H9 (cell line): Measurements from ENCODE around the gene RAB40C. TPM values are rescaled to one million over a fixed set of nuclear protein-coding genes. Genes with fewer than 3 reads are reported as not detected.
A peak's percentile ranks its signal among the peaks of the same experiment; 100 is the strongest.

Source experiments
- DNase-seq: peaks from one replicate; pipeline ENCODE4 v3.0.0-alpha.2; 2017
- H2AFZ ChIP-seq: one replicate; pipeline ENCODE4 v1.6.1; 2013; ENCODE audit warnings: mild to moderate bottlenecking, low read length, control low read depth, moderate library complexity
- H2AK5ac ChIP-seq: 2 replicates; pipeline ENCODE4 v1.6.1; 2013; ENCODE audit warnings: low read length, control low read depth, mixed read lengths; ENCODE audit not compliant: insufficient read length
- H2BK120ac ChIP-seq: one replicate; pipeline ENCODE4 v1.6.1; 2013; ENCODE audit warnings: low read depth, mild to moderate bottlenecking, low read length, control low read depth, inconsistent platforms; ENCODE audit not compliant: poor library complexity, severe bottlenecking
- H2BK12ac ChIP-seq: 2 replicates; pipeline ENCODE4 v1.6.1; 2013; ENCODE audit warnings: low read length, control low read depth, mixed read lengths, low read depth; ENCODE audit not compliant: insufficient read length
- H2BK15ac ChIP-seq: 2 replicates; pipeline ENCODE4 v1.6.1; 2013; ENCODE audit warnings: low read depth, low read length, control low read depth
- H2BK20ac ChIP-seq: one replicate; pipeline ENCODE4 v1.6.1; 2013; ENCODE audit warnings: low read depth, mild to moderate bottlenecking, low read length, control low read depth, inconsistent platforms; ENCODE audit not compliant: poor library complexity, severe bottlenecking
- H2BK5ac ChIP-seq: 2 replicates; pipeline ENCODE4 v1.6.1; 2013; ENCODE audit warnings: low read length, control low read depth, mixed read lengths; ENCODE audit not compliant: insufficient read length
- H3K14ac ChIP-seq: 2 replicates; pipeline ENCODE4 v1.6.1; 2013; ENCODE audit warnings: low read length, control low read depth; ENCODE audit not compliant: insufficient read depth
- H3K18ac ChIP-seq: 2 replicates; pipeline ENCODE4 v1.6.1; 2013; ENCODE audit warnings: low read depth, mild to moderate bottlenecking, mixed read lengths, low read length, control low read depth; ENCODE audit not compliant: insufficient read length
- H3K23ac ChIP-seq: 2 replicates; pipeline ENCODE4 v1.6.1; 2013; ENCODE audit warnings: low read length, control low read depth, mixed read lengths, low read depth; ENCODE audit not compliant: insufficient read length
- H3K23me2 ChIP-seq: 2 replicates; pipeline ENCODE4 v1.6.1; 2013; ENCODE audit warnings: low read depth, mild to moderate bottlenecking, mixed read lengths, low read length, control low read depth; ENCODE audit not compliant: insufficient read length, poor library complexity, severe bottlenecking
- H3K27ac ChIP-seq: 2 replicates; pipeline ENCODE4 v1.5.1; 2013; ENCODE audit warnings: low read length, control low read depth, mixed read lengths, low read depth; ENCODE audit not compliant: insufficient read length
- H3K27me3 ChIP-seq: 2 replicates; pipeline ENCODE4 v1.6.1; 2013; ENCODE audit warnings: low read length, control low read depth, inconsistent platforms; ENCODE audit not compliant: insufficient read depth
- H3K4ac ChIP-seq: 2 replicates; pipeline ENCODE4 v1.6.1; 2013; ENCODE audit warnings: low read depth, mild to moderate bottlenecking, control low read depth, inconsistent platforms, low read length, moderate library complexity
- H3K4me1 ChIP-seq: 2 replicates; pipeline ENCODE4 v1.6.1; 2013; ENCODE audit warnings: low read length, control low read depth, inconsistent platforms; ENCODE audit not compliant: insufficient read depth
- H3K4me2 ChIP-seq: 2 replicates; pipeline ENCODE4 v1.6.1; 2013; ENCODE audit warnings: low read length, control low read depth, mixed read lengths; ENCODE audit not compliant: insufficient read length, insufficient read depth
- H3K56ac ChIP-seq: 2 replicates; pipeline ENCODE4 v1.6.1; 2013; ENCODE audit warnings: low read depth, mild to moderate bottlenecking, mixed read lengths, low read length, control low read depth; ENCODE audit not compliant: insufficient read length
- H3K79me1 ChIP-seq: 2 replicates; pipeline ENCODE4 v1.6.1; 2013; ENCODE audit warnings: low read depth, mild to moderate bottlenecking, moderate library complexity, low read length, control low read depth, inconsistent platforms; ENCODE audit not compliant: insufficient read depth, poor library complexity, severe bottlenecking
- H3K79me2 ChIP-seq: 2 replicates; pipeline ENCODE4 v1.6.1; 2013; ENCODE audit warnings: low read length, control low read depth, inconsistent platforms; ENCODE audit not compliant: insufficient read depth
- H3K9ac ChIP-seq: 2 replicates; pipeline ENCODE4 v1.6.1; 2013; ENCODE audit warnings: low read length, control low read depth, mixed read lengths; ENCODE audit not compliant: insufficient read length; ENCODE audit errors: extremely low read depth
- H3K9me3 ChIP-seq: one replicate; pipeline ENCODE4 v1.6.1; 2013; ENCODE audit warnings: low read depth, low read length, inconsistent platforms; ENCODE audit not compliant: control insufficient read depth
- H3T11ph ChIP-seq: one replicate; pipeline ENCODE4 v1.6.1; 2013; ENCODE audit warnings: mild to moderate bottlenecking, low read length, control low read depth, inconsistent platforms
- H4K20me1 ChIP-seq: one replicate; pipeline ENCODE4 v1.6.1; 2013; ENCODE audit not compliant: control insufficient read depth, insufficient read length, insufficient read depth
- H4K5ac ChIP-seq: 2 replicates; pipeline ENCODE4 v1.6.1; 2013; ENCODE audit warnings: low read depth, mild to moderate bottlenecking, mixed read lengths, low read length, control low read depth; ENCODE audit not compliant: insufficient read length
- H4K8ac ChIP-seq: replicated peaks from 2 replicates; pipeline ENCODE4 v1.6.1; 2013; ENCODE audit warnings: low read length, control low read depth, mixed read lengths, low read depth; ENCODE audit not compliant: insufficient read length
- H4K91ac ChIP-seq: 2 replicates; pipeline ENCODE4 v1.6.1; 2013; ENCODE audit warnings: low read depth, mild to moderate bottlenecking, moderate library complexity, mixed read lengths, low read length, control low read depth; ENCODE audit not compliant: insufficient read length
- H3K27ac Mint-ChIP-seq, 3 experiments: 2 replicates in 2 of 3; 3 replicates in 1 of 3; pipeline ENCODE4 v1.8.0; 2020 to 2021; ENCODE audit warnings: mixed read lengths in 3 of 3, mild to moderate bottlenecking in 1 of 3, moderate library complexity in 1 of 3
- H3K27me3 Mint-ChIP-seq: 2 replicates; pipeline ENCODE4 v1.8.0; 2021; ENCODE audit warnings: low read depth, mild to moderate bottlenecking, moderate library complexity, mixed read lengths
- H3K36me3 Mint-ChIP-seq, 3 experiments: 2 replicates in 2 of 3; 3 replicates in 1 of 3; pipeline ENCODE4 v1.8.0; 2020 to 2021; ENCODE audit warnings: low read depth in 3 of 3, mixed read lengths in 3 of 3; ENCODE audit not compliant: insufficient read depth in 1 of 3
- H3K4me1 Mint-ChIP-seq, 2 experiments: 2 replicates each; pipeline ENCODE4 v1.8.0; 2020; ENCODE audit warnings: mixed read lengths in 2 of 2
- H3K4me3 Mint-ChIP-seq, 2 experiments: 2 replicates in 1 of 2; 3 replicates in 1 of 2; pipeline ENCODE4 v1.8.0; 2020 to 2021; ENCODE audit warnings: mild to moderate bottlenecking in 2 of 2, mixed read lengths in 2 of 2, moderate library complexity in 1 of 2
- H3K9me3 Mint-ChIP-seq, 2 experiments: 2 replicates in 1 of 2; 3 replicates in 1 of 2; pipeline ENCODE4 v1.8.0; 2020; ENCODE audit warnings: mild to moderate bottlenecking in 2 of 2, mixed read lengths in 2 of 2, moderate library complexity in 1 of 2
- CTCF ChIP-seq: fragments of 200-600 bp; sonication (generic); conservative IDR thresholded peaks from 3 replicates; pipeline ENCODE4 v1.8.0; 2021; ENCODE audit warnings: antibody characterized with exemption, mild to moderate bottlenecking
- WGBS: extraction: QIAGEN DNeasy Blood & Tissue Kit; methylation state at CpG from one replicate; pipeline ENCODE4 v1.1.7; 2013; ENCODE audit warnings: missing lambda C conversion rate, low lambda C conversion rate, mixed read lengths; ENCODE audit not compliant: insufficient read length; ENCODE audit errors: extremely low coverage; 5-methylcytosine and 5-hydroxymethylcytosine counted together
- total RNA-seq: library from RNA; stranded (reverse); gene quantifications from 2 replicates; pipeline ENCODE4 v1.2.1, GENCODE V29; 2021

The RAB40C gene
- total RNA-seq, 1 experiment from 2014 or later = 19.1 TPM

GRCh38 chr16:668519-669171 lies 78.8 kb downstream of the RAB40C start:
- no peaks in the 10 kb centered on the region for H3K79me1 ChIP-seq
- no peak overlapping the region for H3T11ph ChIP-seq
- no peak overlapping the region for H3K27ac Mint-ChIP-seq
- peaks cover 11 to 27% (median 27%) of the 10 kb centered on the region in 3 experiments; a peak in 6 of 7 replicates for H3K36me3 Mint-ChIP-seq
- no peaks in the 10 kb centered on the region for H3K23me2 ChIP-seq
- no CpG with 5 or more reads among the region's 50 CpGs for WGBS
- no peaks in the 10 kb centered on the region for H3K9me3 ChIP-seq
- H3K9ac ChIP-seq = peak overlapping the region; percentile 56
- H2AFZ ChIP-seq = no peak overlapping the region
- peak overlapping the region; percentile 18 for H3K4me2 ChIP-seq
- no peak for DNase-seq
- no peak overlapping the region for H3K23ac ChIP-seq
- H4K91ac ChIP-seq = no peak overlapping the region
- H3K27me3 ChIP-seq = no peaks in the 10 kb centered on the region
- no peak overlapping the region for H3K27ac ChIP-seq
- no peaks in the 10 kb centered on the region; the same call in 1 of the 2 replicates for H3K79me2 ChIP-seq
- H4K5ac ChIP-seq = no peak overlapping the region
- TF ChIP-seq CTCF = no peak
- H2BK120ac ChIP-seq = no peak overlapping the region
- H3K9me3 Mint-ChIP-seq = no peaks in the 10 kb centered on the region
- 0 out of 2 replicates have a peak overlapping the region, but pooled peaks have one; percentile 61 for H3K14ac ChIP-seq
- H3K4me1 Mint-ChIP-seq = peaks cover 2% of the 10 kb centered on the region in 2 experiments; a peak in 3 of 4 replicates
- no peak overlapping the region for H2BK20ac ChIP-seq
- no peaks in the 10 kb centered on the region for H3K27me3 Mint-ChIP-seq
- no peak overlapping the region for H3K18ac ChIP-seq
- no peaks in the 10 kb centered on the region for H4K20me1 ChIP-seq
- no peaks in the 10 kb centered on the region for H3K4me1 ChIP-seq
- no peak overlapping the region for H3K4ac ChIP-seq
- no peak overlapping the region for H2AK5ac ChIP-seq
- H2BK5ac ChIP-seq = no peak overlapping the region
- H3K4me3 Mint-ChIP-seq = peak overlapping the region; percentile 77 to 82
- no peak overlapping the region for H3K56ac ChIP-seq
- no peak overlapping the region for H2BK15ac ChIP-seq
- no peak overlapping the region for H4K8ac ChIP-seq
- H2BK12ac ChIP-seq = no peak overlapping the region
